Epidermal melanocyte (primary cell): ENCODE measurements around the gene C2.
"Not testable (repeated sequence)": the region's sequence is repeated elsewhere in the genome, so short reads cannot be mapped to it uniquely, and the experiment has no call there.

ENCODE experiments used
- DNase-seq: peaks from one replicate; pipeline ENCODE4 v3.0.0; 2011; ENCODE audit warnings: low spot score; ENCODE audit not compliant: insufficient read length

The C2 gene

GRCh38 chr6:31920811-31921210, 6.7 kb upstream of the C2 start:
- no peak for DNase-seq

- no peak for DNase-seq
These were observed 4.6 kb upstream of the C2 start for GRCh38 chr6:31922942-31923341.

- DNase-seq = no peak
These were observed 550 bp downstream of the C2 start for GRCh38 chr6:31927863-31928671.

- DNase-seq = no peak
These were observed 1.1 kb downstream of the C2 start for GRCh38 chr6:31928672-31928939.

GRCh38 chr6:31930962-31931361, 3.4 kb downstream of the C2 start:
- no peak for DNase-seq

- DNase-seq = not testable (repeated sequence)
These were observed 4.6 kb downstream of the C2 start for GRCh38 chr6:31932137-31932536.

GRCh38 chr6:31933537-31933936, 6.0 kb downstream of the C2 start:
- DNase-seq = no peak

GRCh38 chr6:31935021-31935420, 7.5 kb downstream of the C2 start:
- DNase-seq = no peak

GRCh38 chr6:31935823-31936222, 8.3 kb downstream of the C2 start:
- no peak for DNase-seq

- DNase-seq = no peak
These were observed 12.7 kb downstream of the C2 start for GRCh38 chr6:31940256-31940664.

GRCh38 chr6:31943742-31944141, 16.2 kb downstream of the C2 start:
- DNase-seq = no peak

- DNase-seq = no peak
These were observed 17.6 kb downstream of the C2 start for GRCh38 chr6:31945154-31945506.

- peak; percentile 38 for DNase-seq
These were observed 18.2 kb downstream of the C2 start, which contains the start of gene CFB for GRCh38 chr6:31945507-31946369. TSS of gene CFB (plus strand) at chr6:31946095. CDS start at chr6:31946222, 127 bp downstream.

- no peak for DNase-seq
These were observed 18.9 kb downstream of the C2 start for GRCh38 chr6:31946370-31946885.

- DNase-seq = no peak
These were observed 19.7 kb downstream of the C2 start for GRCh38 chr6:31947070-31947675.

- no peak for DNase-seq
These were observed 20.3 kb downstream of the C2 start for GRCh38 chr6:31947864-31948263.

GRCh38 chr6:31948306-31948705, 20.8 kb downstream of the C2 start:
- no peak for DNase-seq

GRCh38 chr6:31948753-31949413, 21.4 kb downstream of the C2 start:
- DNase-seq = no peak

GRCh38 chr6:31949926-31950548, 22.5 kb downstream of the C2 start:
- no peak for DNase-seq

- DNase-seq = peak; percentile 73
These were observed 24.8 kb downstream of the C2 start for GRCh38 chr6:31952140-31952805.

- no peak for DNase-seq
These were observed 25.4 kb downstream of the C2 start for GRCh38 chr6:31952890-31953289.
